Gastrocnemius medialis (tissue), 4 donors: ENCODE results near the gene CMPK1.

Experiments
- POLR2A ChIP-seq, 2 donors: fragments of 450-650 bp; IDR thresholded peaks; one replicate each; pipeline ENCODE4 v1.6.1; 2017; ENCODE audit warnings: antibody characterized with exemption in 2 of 2, mild to moderate bottlenecking in 2 of 2, moderate library complexity in 2 of 2
- TF ChIP-seq, protein P1 (sequence below), 5 experiments: fragments of 450-650 bp in 3 of 5; fragments of 200-600 bp in 2 of 5; sonication (generic) in 2 of 5; IDR thresholded peaks in 4 of 5; conservative IDR thresholded peaks in 1 of 5; 1 replicate in 4 of 5; 2 replicates in 1 of 5; pipeline ENCODE4 v1.5.1; 2016 to 2019; ENCODE audit warnings: antibody characterized with exemption in 5 of 5, mild to moderate bottlenecking in 3 of 5, moderate library complexity in 3 of 5

GRCh38 chr1:47325528-47325927 lies 8.1 kb upstream of the CMPK1 start:
- no peak for TF ChIP-seq POLR2A (IDR thresholded peaks at IDR 0.05)
- TF ChIP-seq, protein P1, sequence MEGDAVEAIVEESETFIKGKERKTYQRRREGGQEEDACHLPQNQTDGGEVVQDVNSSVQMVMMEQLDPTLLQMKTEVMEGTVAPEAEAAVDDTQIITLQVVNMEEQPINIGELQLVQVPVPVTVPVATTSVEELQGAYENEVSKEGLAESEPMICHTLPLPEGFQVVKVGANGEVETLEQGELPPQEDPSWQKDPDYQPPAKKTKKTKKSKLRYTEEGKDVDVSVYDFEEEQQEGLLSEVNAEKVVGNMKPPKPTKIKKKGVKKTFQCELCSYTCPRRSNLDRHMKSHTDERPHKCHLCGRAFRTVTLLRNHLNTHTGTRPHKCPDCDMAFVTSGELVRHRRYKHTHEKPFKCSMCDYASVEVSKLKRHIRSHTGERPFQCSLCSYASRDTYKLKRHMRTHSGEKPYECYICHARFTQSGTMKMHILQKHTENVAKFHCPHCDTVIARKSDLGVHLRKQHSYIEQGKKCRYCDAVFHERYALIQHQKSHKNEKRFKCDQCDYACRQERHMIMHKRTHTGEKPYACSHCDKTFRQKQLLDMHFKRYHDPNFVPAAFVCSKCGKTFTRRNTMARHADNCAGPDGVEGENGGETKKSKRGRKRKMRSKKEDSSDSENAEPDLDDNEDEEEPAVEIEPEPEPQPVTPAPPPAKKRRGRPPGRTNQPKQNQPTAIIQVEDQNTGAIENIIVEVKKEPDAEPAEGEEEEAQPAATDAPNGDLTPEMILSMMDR (IDR thresholded peaks at IDR 0.05 in 4 of 5, conservative IDR thresholded peaks at IDR 0.05 in 1 of 5) = no peak
